ENCODE results near the gene CYFIP2. TPM values are rescaled to one million over a fixed set of nuclear protein-coding genes. Genes with fewer than 3 reads are reported as not detected.

Gene CYFIP2
- total RNA-seq, 1 experiment from 2014 or later, result 74.7 TPM

- no peak overlapping the region for H3K56ac ChIP-seq (ENCODE audit: insufficient read length, low read depth, low read length)
- H3K23ac ChIP-seq (ENCODE audit: insufficient read length, low read depth, low read length), result no peak overlapping the region
- H3K27ac ChIP-seq (ENCODE audit: insufficient read length, low read depth, low read length), result no peak overlapping the region
- Mint-ChIP-seq H3K9me3 (no peaks in the 10 kb centered on the region; a peak in 1 of 5 replicates), H3K27ac (no peak overlapping the region), H3K27me3 (ENCODE audit: low read depth) (no peaks in the 10 kb centered on the region), H3K4me3 (no peak overlapping the region), H3K36me3 (ENCODE audit: insufficient read depth in 1 of 3, low read depth in 3 of 3) (peaks cover 0 to 14% (median 0%) of the 10 kb centered on the region in 3 experiments; a peak in 3 of 7 replicates), H3K4me1 (peaks cover 5 to 6% of the 10 kb centered on the region in 2 experiments)
- no peak overlapping the region for H4K5ac ChIP-seq (ENCODE audit: insufficient read length, low read depth, low read length)
- no peak overlapping the region for H2BK5ac ChIP-seq (ENCODE audit: insufficient read length, low read length)
- no peak overlapping the region for H3K4ac ChIP-seq (ENCODE audit: low read depth, low read length)
- no peaks in the 10 kb centered on the region for H3K9me3 ChIP-seq (ENCODE audit: control insufficient read depth, low read depth, low read length)
- no peak overlapping the region for H2AFZ ChIP-seq (ENCODE audit: low read length)
- H2AK5ac ChIP-seq (ENCODE audit: insufficient read length, low read length), result no peak overlapping the region
- no CpG with 5 or more reads among the region's 1 CpG for WGBS (ENCODE audit: extremely low coverage, insufficient read length, low lambda C conversion rate)
- H4K8ac ChIP-seq (replicated peaks; ENCODE audit: insufficient read length, low read depth, low read length), result no peak overlapping the region
- no peak overlapping the region for H2BK120ac ChIP-seq (ENCODE audit: low read depth, low read length, poor library complexity, severe bottlenecking)
- no peaks in the 10 kb centered on the region for H3K79me2 ChIP-seq (ENCODE audit: insufficient read depth, low read length)
- no peak overlapping the region for H2BK20ac ChIP-seq (ENCODE audit: low read depth, low read length, poor library complexity, severe bottlenecking)
- H3K27me3 ChIP-seq (ENCODE audit: insufficient read depth, low read length), result no peaks in the 10 kb centered on the region
- H2BK12ac ChIP-seq (ENCODE audit: insufficient read length, low read depth, low read length), result no peak overlapping the region
- H3K4me2 ChIP-seq (ENCODE audit: insufficient read depth, insufficient read length, low read length), result no peak overlapping the region
- H3K18ac ChIP-seq (ENCODE audit: insufficient read length, low read depth, low read length), result no peak overlapping the region
- H4K20me1 ChIP-seq (ENCODE audit: control insufficient read depth, insufficient read depth, insufficient read length), result no peaks in the 10 kb centered on the region
- no peak overlapping the region for H4K91ac ChIP-seq (ENCODE audit: insufficient read length, low read depth, low read length)
- H3K23me2 ChIP-seq (ENCODE audit: insufficient read length, low read depth, low read length, poor library complexity, severe bottlenecking), result no peaks in the 10 kb centered on the region
- no peak overlapping the region for H3T11ph ChIP-seq (ENCODE audit: low read length)
- H3K4me1 ChIP-seq (ENCODE audit: insufficient read depth, low read length), result no peaks in the 10 kb centered on the region
- DNase-seq, result no peak
- H3K14ac ChIP-seq (ENCODE audit: insufficient read depth, low read length), result no peak overlapping the region
- H2BK15ac ChIP-seq (ENCODE audit: low read depth, low read length), result no peak overlapping the region
- no peak overlapping the region for H3K9ac ChIP-seq (ENCODE audit: extremely low read depth, insufficient read length, low read length)
- TF ChIP-seq CTCF (conservative IDR thresholded peaks at IDR 0.05), result no peak
- H3K79me1 ChIP-seq (ENCODE audit: insufficient read depth, low read depth, low read length, poor library complexity, severe bottlenecking), result no peaks in the 10 kb centered on the region
Observed at GRCh38 chr5:157351802-157352092, 85.8 kb downstream of the CYFIP2 start.
